ENCODE data around the gene SRP54. TPM values are rescaled to one million over a fixed set of nuclear protein-coding genes. Genes with fewer than 3 reads are reported as not detected.
"Not testable (repeated sequence)": the region's sequence is repeated elsewhere in the genome, so short reads cannot be mapped to it uniquely, and the experiment has no call there.

The SRP54 gene
- 10 to 100 TPM; 66.5 to 72.6 TPM for total RNA-seq

DNA sequence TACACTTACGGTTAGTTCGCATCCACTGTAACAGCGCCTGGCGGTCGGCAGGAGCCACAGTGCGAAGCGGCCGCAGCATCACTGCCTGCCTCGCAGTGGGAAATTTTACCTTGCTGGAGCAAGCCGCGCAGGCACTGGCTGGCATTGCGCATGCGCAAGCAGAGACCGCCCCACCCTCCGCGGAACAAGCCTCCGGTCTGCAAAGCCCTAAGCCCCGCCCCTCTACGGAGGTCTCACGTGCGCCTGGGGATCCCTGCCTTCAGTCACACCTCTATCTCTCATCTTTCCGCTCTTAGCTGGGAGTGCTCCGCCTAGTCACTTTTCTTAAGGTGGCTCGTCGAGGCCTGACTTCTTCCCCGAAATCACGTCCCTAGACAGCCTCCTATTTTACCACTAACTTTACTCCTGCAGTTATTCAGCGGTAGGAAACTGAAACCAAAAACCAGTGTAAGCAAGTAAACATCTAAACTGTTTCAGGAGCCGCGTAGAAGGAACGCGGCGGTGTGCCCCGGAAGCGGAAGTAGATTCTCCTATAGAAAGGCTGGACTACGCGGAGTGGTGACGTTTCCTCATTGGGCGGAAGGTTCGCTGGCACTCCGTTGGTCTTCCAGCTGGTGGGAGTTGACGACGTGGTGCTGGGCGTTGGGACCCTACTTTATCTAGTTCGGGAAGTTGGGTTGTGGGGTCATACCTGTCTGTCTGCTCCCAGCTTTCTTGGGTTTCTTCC, at the start of gene SRP54:
SRP54 (plus strand) TSS at position 572 of the 727 bp plus-strand sequence. CDS start 13,718 bp downstream, outside the sequence.
- no peak within 1 kb of the TSS for H3K4me3 Mint-ChIP-seq
- H3K27ac Mint-ChIP-seq, result no peak within 1 kb of the TSS
- peaks cover 38% of the 10 kb centered on the region for H3K4me1 Mint-ChIP-seq (ENCODE audit: low read depth)
- no peaks in the 10 kb centered on the region for H3K27me3 Mint-ChIP-seq (ENCODE audit: low read depth)
- CTCF ChIA-PET, result interaction anchor here (1.3 to 2.3 kb wide), 5 partner anchors 13 to 61 kb away, joined by 3 to 6 read pairs (median 3); no protein-coding TSS in a partner anchor
- H3K9me3 Mint-ChIP-seq, result no peaks in the 10 kb centered on the region
- peak; percentile 100 for DNase-seq
- intact Hi-C loops (cut with micrococcal nuclease), result loop anchor here (1.0 to 10.0 kb wide), 22 partner anchors 16 to 844 kb away; partner anchors contain the start of genes BRMS1L, EAPP, FAM177A1 and NFKBIA
- peaks cover 5% of the 10 kb centered on the region for H3K36me3 Mint-ChIP-seq (ENCODE audit: low read depth)

- no peak overlapping the region for H3K4me3 Mint-ChIP-seq
- no peaks in the 10 kb centered on the region for H3K27me3 Mint-ChIP-seq (ENCODE audit: low read depth)
- H3K36me3 Mint-ChIP-seq (ENCODE audit: low read depth), result peaks cover 2% of the 10 kb centered on the region
- no peak for DNase-seq
- CTCF ChIA-PET, result interaction anchor here (0.6 to 1.2 kb wide), 2 partner anchors 10 to 47 kb away, joined by 3 to 7 read pairs; no protein-coding TSS in a partner anchor
- H3K27ac Mint-ChIP-seq, result peak overlapping the region; percentile 63
- peaks cover 56% of the 10 kb centered on the region for H3K4me1 Mint-ChIP-seq (ENCODE audit: low read depth)
- intact Hi-C loops (cut with micrococcal nuclease), result loop anchor here (5.0 kb wide), 3 partner anchors 301 to 1384 kb away; partner anchors contain the start of gene SNX6
- no peaks in the 10 kb centered on the region for H3K9me3 Mint-ChIP-seq
These were observed 49.5 kb upstream of the SRP54 start for GRCh38 chr14:34933301-34933700.

DNA sequence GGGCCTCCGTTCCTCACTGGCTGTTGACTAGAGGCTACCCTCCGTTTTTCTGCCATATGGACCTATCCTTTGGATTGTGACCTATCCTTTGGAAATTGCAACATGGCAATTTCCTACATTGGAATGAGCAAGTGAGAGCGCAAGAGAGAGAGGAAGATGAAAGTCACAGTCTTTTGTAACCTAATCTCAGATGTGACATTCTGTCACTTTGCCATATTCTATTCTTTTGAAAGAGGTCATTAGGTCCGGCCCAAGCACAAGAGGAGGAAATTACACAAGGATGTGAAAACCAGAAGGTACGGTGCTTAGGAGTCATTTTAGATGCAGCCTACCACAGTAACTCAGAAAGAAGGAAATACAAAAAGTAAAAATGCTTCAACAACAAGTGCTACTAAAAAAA, 47.3 kb upstream of the SRP54 start:
- Mint-ChIP-seq H3K9me3 (no peaks in the 10 kb centered on the region), H3K4me3 (no peak overlapping the region), H3K27me3 (ENCODE audit: low read depth) (no peaks in the 10 kb centered on the region), H3K4me1 (ENCODE audit: low read depth) (peaks cover 40% of the 10 kb centered on the region), H3K27ac (peak overlapping the region; percentile 80), H3K36me3 (ENCODE audit: low read depth) (peaks cover 2% of the 10 kb centered on the region)
- no peak for DNase-seq
- intact Hi-C loops (cut with micrococcal nuclease), result no loop called here
- CTCF ChIA-PET, result interaction anchor here (0.7 kb wide), 1 partner anchor 424 kb away, joined by 3 read pairs; no protein-coding TSS in a partner anchor

DNA sequence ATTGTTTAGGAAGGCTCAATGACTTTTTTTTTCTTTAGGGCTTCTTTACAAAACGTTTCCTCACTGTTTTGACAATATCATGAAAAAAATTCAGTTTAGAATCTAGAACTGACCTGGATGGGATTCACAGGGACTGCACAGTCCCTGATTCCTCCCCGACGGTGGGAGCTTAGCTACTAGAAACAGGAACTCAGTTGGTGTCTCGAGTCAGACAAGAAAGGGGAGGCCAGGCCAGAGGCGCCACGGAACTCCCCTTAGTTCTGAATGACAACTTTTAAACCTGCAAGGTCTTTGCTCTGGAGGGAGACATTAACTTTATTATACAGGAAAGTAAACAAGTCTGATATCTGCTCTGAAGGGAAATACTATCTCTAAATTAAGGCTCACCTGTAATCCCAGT, 45.4 kb upstream of the SRP54 start:
- CTCF ChIA-PET, result interaction anchor here (0.7 to 1.5 kb wide), 2 partner anchors 25 to 110 kb away, joined by 3 to 5 read pairs; no protein-coding TSS in a partner anchor
- intact Hi-C loops (cut with micrococcal nuclease), result no loop called here

GRCh38 chr14:34937876-34938275, 44.9 kb upstream of the SRP54 start:
- CTCF ChIA-PET, result interaction anchor here (0.7 to 1.5 kb wide), 2 partner anchors 26 to 109 kb away, joined by 3 to 5 read pairs; no protein-coding TSS in a partner anchor
- peaks cover 4% of the 10 kb centered on the region for H3K9me3 Mint-ChIP-seq
- H3K36me3 Mint-ChIP-seq (ENCODE audit: low read depth), result peaks cover 7% of the 10 kb centered on the region
- no peak overlapping the region for H3K4me3 Mint-ChIP-seq
- peaks cover 31% of the 10 kb centered on the region for H3K4me1 Mint-ChIP-seq (ENCODE audit: low read depth)
- intact Hi-C loops (cut with micrococcal nuclease), result no loop called here
- H3K27ac Mint-ChIP-seq, result no peak overlapping the region
- no peaks in the 10 kb centered on the region for H3K27me3 Mint-ChIP-seq (ENCODE audit: low read depth)
- no peak for DNase-seq

More for the DNA sequence above, 45.4 kb upstream of the SRP54 start:
- Mint-ChIP-seq H3K27ac (peak overlapping the region; percentile 16), H3K36me3 (ENCODE audit: low read depth) (peaks cover 7% of the 10 kb centered on the region), H3K4me1 (ENCODE audit: low read depth) (peaks cover 32% of the 10 kb centered on the region), H3K9me3 (peaks cover 4% of the 10 kb centered on the region), H3K27me3 (ENCODE audit: low read depth) (no peaks in the 10 kb centered on the region), H3K4me3 (no peak overlapping the region)
- peak; percentile 24 for DNase-seq

GRCh38 chr14:34943506-34943905, 39.3 kb upstream of the SRP54 start:
- CTCF ChIA-PET, result interaction anchor here (0.6 kb wide), 2 partner anchors 10 to 495 kb away, joined by 3 to 7 read pairs; no protein-coding TSS in a partner anchor
- no peak for DNase-seq
- H3K27ac Mint-ChIP-seq, result no peak overlapping the region
- H3K4me1 Mint-ChIP-seq (ENCODE audit: low read depth), result peaks cover 2% of the 10 kb centered on the region
- no peaks in the 10 kb centered on the region for H3K27me3 Mint-ChIP-seq (ENCODE audit: low read depth)
- no peak overlapping the region for H3K4me3 Mint-ChIP-seq
- H3K36me3 Mint-ChIP-seq (ENCODE audit: low read depth), result peaks cover 23% of the 10 kb centered on the region
- H3K9me3 Mint-ChIP-seq, result peaks cover 12% of the 10 kb centered on the region
- intact Hi-C loops (cut with micrococcal nuclease), result no loop called here

GRCh38 chr14:34944744-34945143, 38.0 kb upstream of the SRP54 start:
- Mint-ChIP-seq H3K9me3 (peaks cover 12% of the 10 kb centered on the region), H3K27me3 (ENCODE audit: low read depth) (no peaks in the 10 kb centered on the region), H3K4me1 (ENCODE audit: low read depth) (peaks cover 2% of the 10 kb centered on the region), H3K36me3 (ENCODE audit: low read depth) (peaks cover 23% of the 10 kb centered on the region), H3K27ac (no peak overlapping the region), H3K4me3 (no peak overlapping the region)
- DNase-seq, result no peak
- CTCF ChIA-PET, result interaction anchor here (0.7 kb wide), 1 partner anchor 37 kb away, joined by 3 read pairs; no protein-coding TSS in a partner anchor
- intact Hi-C loops (cut with micrococcal nuclease), result no loop called here

DNA sequence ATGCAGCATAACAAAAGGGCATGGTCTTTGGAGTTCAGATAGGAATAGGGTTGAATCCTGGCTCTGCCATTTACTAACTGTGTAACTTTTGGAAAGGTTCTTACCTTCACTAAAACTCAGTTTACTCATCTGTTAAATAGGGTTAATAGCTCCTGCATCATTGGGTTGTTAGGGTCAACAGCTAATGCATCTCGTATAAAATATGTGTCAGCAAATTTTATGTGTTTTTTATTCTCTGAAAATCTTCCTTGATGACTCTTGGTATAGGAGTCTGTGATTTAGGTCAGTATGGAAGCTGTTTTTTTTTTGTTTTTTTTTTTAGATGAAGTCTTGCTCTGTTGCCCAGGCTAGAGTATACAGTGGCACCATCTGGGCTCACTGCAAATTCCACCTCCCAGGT, 36.1 kb upstream of the SRP54 start:
- CTCF ChIA-PET, result interaction anchor here (0.6 to 1.2 kb wide), 5 partner anchors 9 to 876 kb away, joined by 3 to 6 read pairs (median 4); no protein-coding TSS in a partner anchor
- H3K27ac Mint-ChIP-seq, result no peak overlapping the region
- no peak for DNase-seq
- H3K4me1 Mint-ChIP-seq (ENCODE audit: low read depth), result peaks cover 2% of the 10 kb centered on the region
- no peak overlapping the region for H3K4me3 Mint-ChIP-seq
- intact Hi-C loops (cut with micrococcal nuclease), result no loop called here
- peaks cover 23% of the 10 kb centered on the region for H3K36me3 Mint-ChIP-seq (ENCODE audit: low read depth)
- peaks cover 12% of the 10 kb centered on the region for H3K9me3 Mint-ChIP-seq
- no peaks in the 10 kb centered on the region for H3K27me3 Mint-ChIP-seq (ENCODE audit: low read depth)

DNA sequence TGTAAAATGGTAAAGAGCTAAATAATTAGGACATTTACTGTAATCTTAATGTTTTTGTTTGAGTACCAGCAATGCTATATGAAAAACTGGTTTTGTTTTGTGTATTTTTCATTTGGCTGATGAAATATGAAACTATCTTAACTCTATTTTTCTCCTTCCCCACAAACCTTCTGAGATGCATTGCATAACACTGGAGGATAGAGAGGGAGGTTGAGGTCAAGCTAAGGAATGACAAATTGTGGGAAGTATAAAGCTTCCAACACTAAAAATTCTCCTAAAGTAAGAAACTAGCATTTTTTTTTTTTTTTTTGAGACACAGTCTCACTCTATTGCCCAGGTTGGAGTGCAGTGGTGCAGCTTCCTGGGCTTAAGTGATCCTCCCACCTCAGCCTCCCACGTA, 31.5 kb upstream of the SRP54 start:
- no peak for DNase-seq
- intact Hi-C loops (cut with micrococcal nuclease), result no loop called here
- CTCF ChIA-PET, result interaction anchor here (0.7 kb wide), 1 partner anchor 102 kb away, joined by 4 read pairs; no protein-coding TSS in a partner anchor
- no peak overlapping the region for H3K27ac Mint-ChIP-seq
- H3K4me3 Mint-ChIP-seq, result no peak overlapping the region
- H3K4me1 Mint-ChIP-seq (ENCODE audit: low read depth), result no peaks in the 10 kb centered on the region
- H3K27me3 Mint-ChIP-seq (ENCODE audit: low read depth), result no peaks in the 10 kb centered on the region
- H3K36me3 Mint-ChIP-seq (ENCODE audit: low read depth), result peaks cover 11% of the 10 kb centered on the region
- no peaks in the 10 kb centered on the region for H3K9me3 Mint-ChIP-seq

DNA sequence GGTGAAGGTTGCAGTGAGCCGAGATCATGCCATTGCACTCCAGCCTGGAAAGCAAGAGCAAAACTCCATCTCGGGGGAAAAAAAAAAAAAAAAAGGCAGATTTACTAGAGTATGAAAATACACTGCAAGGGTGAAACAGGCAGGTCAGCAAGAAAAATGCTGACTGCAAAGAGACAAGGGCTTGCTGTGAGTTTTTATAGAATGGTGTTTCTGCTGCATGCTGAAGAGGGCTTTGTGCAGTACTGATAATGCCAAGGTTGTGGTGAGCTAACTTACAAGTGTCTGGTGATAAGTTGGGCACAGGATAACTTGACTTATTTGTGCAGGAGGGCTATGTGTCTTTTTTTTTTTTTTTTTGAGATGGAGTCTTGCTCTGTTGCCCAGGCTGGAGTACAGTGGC, 25.9 kb upstream of the SRP54 start:
- intact Hi-C loops (cut with micrococcal nuclease), result no loop called here
- Mint-ChIP-seq H3K4me3 (no peak overlapping the region), H3K27me3 (ENCODE audit: low read depth) (no peaks in the 10 kb centered on the region), H3K27ac (no peak overlapping the region), H3K4me1 (ENCODE audit: low read depth) (no peaks in the 10 kb centered on the region), H3K36me3 (ENCODE audit: low read depth) (peaks cover 22% of the 10 kb centered on the region), H3K9me3 (no peaks in the 10 kb centered on the region)
- no peak for DNase-seq
- CTCF ChIA-PET, result no interaction called here

- no peaks in the 10 kb centered on the region for H3K9me3 Mint-ChIP-seq
- no peak overlapping the region for H3K27ac Mint-ChIP-seq
- no peak for DNase-seq
- no peaks in the 10 kb centered on the region for H3K27me3 Mint-ChIP-seq (ENCODE audit: low read depth)
- H3K36me3 Mint-ChIP-seq (ENCODE audit: low read depth), result peaks cover 22% of the 10 kb centered on the region
- H3K4me1 Mint-ChIP-seq (ENCODE audit: low read depth), result no peaks in the 10 kb centered on the region
- no peak overlapping the region for H3K4me3 Mint-ChIP-seq
- CTCF ChIA-PET, result no interaction called here
- intact Hi-C loops (cut with micrococcal nuclease), result no loop called here
These were observed 25.0 kb upstream of the SRP54 start for GRCh38 chr14:34957771-34958286.

DNA sequence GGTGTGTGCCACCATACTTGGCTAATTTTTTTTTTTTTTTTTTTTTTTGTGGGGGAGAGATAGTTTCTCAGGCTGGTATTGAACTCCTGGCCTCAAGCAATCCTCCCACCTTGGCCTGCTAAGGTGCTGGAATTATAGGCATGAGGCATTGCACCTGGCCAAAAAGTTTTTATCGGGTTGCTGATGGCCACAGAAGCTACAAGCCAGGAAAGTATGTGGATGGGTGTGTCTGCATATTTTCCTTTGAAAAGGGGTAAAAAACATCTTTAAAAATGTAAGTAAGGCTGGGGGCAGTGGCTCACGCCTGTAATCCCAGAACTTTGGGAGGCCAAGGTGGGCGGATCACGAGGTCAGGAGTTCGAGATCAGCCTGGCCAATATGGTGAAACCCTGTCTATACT, 20.7 kb upstream of the SRP54 start:
- H3K9me3 Mint-ChIP-seq; CTCF ChIA-PET; H3K27me3 Mint-ChIP-seq (ENCODE audit: low read depth); H3K27ac Mint-ChIP-seq; H3K4me3 Mint-ChIP-seq; intact Hi-C loops (cut with micrococcal nuclease); DNase-seq: not testable (repeated sequence)
- peaks cover 20% of the 10 kb centered on the region for H3K36me3 Mint-ChIP-seq (ENCODE audit: low read depth)
- H3K4me1 Mint-ChIP-seq (ENCODE audit: low read depth), result peaks cover 13% of the 10 kb centered on the region

Measured in activated naive CD4-positive, alpha-beta T cell treated with anti-CD3 and anti-CD28 coated beads for 36 hours (primary cell).